H1 (cell line): ENCODE measurements around the gene NR5A2. TPM values are rescaled to one million over a fixed set of nuclear protein-coding genes. Genes with fewer than 3 reads are reported as not detected.

Experiments
- CTCF ChIA-PET: fragments of 300-600 bp; sonication (Branson Sonifier 250); formaldehyde crosslinking; loops from one replicate; lab custom pipeline; 2021; ENCODE audit not compliant: partially characterized antibody; lab: Charles Lee
- POLR2A ChIA-PET: fragments of 300-600 bp; sonication (Branson Sonifier 250); formaldehyde crosslinking; loops from one replicate; lab custom pipeline; 2021; ENCODE audit warnings: inconsistent platforms; ENCODE audit not compliant: partially characterized antibody; lab: Charles Lee
- DNase-seq, 2 experiments: peaks; one replicate each; pipeline versions ENCODE4 v3.0.0 to v3.0.0-alpha.2; 2010 to 2022; ENCODE audit warnings: low spot score in 2 of 2, low read depth in 1 of 2, mixed read lengths in 1 of 2
- FAIRE-seq: peaks from 2 replicates; lab custom pipeline; 2011; peaks lifted over from hg19 to GRCh38; lab: Jason Lieb, UNC
- H2AFZ ChIP-seq: 2 replicates; pipeline ENCODE4 v1.8.1; 2012; ENCODE audit warnings: low read length, inconsistent platforms
- H2AK5ac ChIP-seq: 2 replicates; pipeline ENCODE4 v1.6.1; 2013; ENCODE audit warnings: low read depth, low read length
- H2BK120ac ChIP-seq: replicated peaks from 2 replicates; pipeline ENCODE3; 2013; ENCODE audit warnings: low read depth, low read length, inconsistent platforms
- H2BK12ac ChIP-seq: 2 replicates; pipeline ENCODE4 v1.6.1; 2013; ENCODE audit warnings: low read depth, low read length
- H2BK15ac ChIP-seq: 2 replicates; pipeline ENCODE4 v1.6.1; 2013; ENCODE audit warnings: low read length
- H2BK20ac ChIP-seq: 2 replicates; pipeline ENCODE4 v1.6.1; 2013; ENCODE audit warnings: low read length
- H2BK5ac ChIP-seq: 2 replicates; pipeline ENCODE4 v1.6.1; 2013; ENCODE audit warnings: low read depth, low read length
- H3K14ac ChIP-seq: 2 replicates; pipeline ENCODE4 v1.6.1; 2013; ENCODE audit warnings: inconsistent platforms; ENCODE audit not compliant: insufficient read length
- H3K18ac ChIP-seq: 2 replicates; pipeline ENCODE4 v1.6.1; 2013; ENCODE audit warnings: low read length; ENCODE audit errors: extremely low read depth
- H3K23ac ChIP-seq: 2 replicates; pipeline ENCODE4 v1.6.1; 2013; ENCODE audit warnings: inconsistent platforms; ENCODE audit not compliant: insufficient read length
- H3K23me2 ChIP-seq: 2 replicates; pipeline ENCODE4 v1.6.1; 2013; ENCODE audit warnings: low read depth, low read length
- H3K27ac ChIP-seq: 2 replicates; pipeline ENCODE4 v1.6.1; 2011; ENCODE audit warnings: low read depth, low read length, inconsistent platforms
- H3K27me3 ChIP-seq, 4 experiments: replicated peaks in 1 of 4; 1 replicate in 1 of 4; 2 replicates in 3 of 4; pipeline versions ENCODE4 v1.6.1 to v1.8.1; 2011 to 2013; ENCODE audit warnings: low read length in 3 of 4, mild to moderate bottlenecking in 3 of 4, inconsistent platforms in 2 of 4, mixed read lengths in 2 of 4, moderate library complexity in 1 of 4; ENCODE audit not compliant: control insufficient read depth in 3 of 4, insufficient read depth in 3 of 4; ENCODE audit errors: extremely low read depth in 1 of 4
- H3K36me3 ChIP-seq, 4 experiments: 2 replicates each; pipeline versions ENCODE4 v1.6.1 to v1.8.1; 2011 to 2013; ENCODE audit warnings: mild to moderate bottlenecking in 4 of 4, low read length in 3 of 4, moderate library complexity in 2 of 4, control low read depth in 1 of 4, inconsistent platforms in 1 of 4; ENCODE audit not compliant: insufficient read depth in 4 of 4, control insufficient read depth in 2 of 4
- H3K4ac ChIP-seq: replicated peaks from 2 replicates; pipeline ENCODE3; 2013; ENCODE audit warnings: low read length, low read depth, mixed read lengths, inconsistent platforms; ENCODE audit not compliant: insufficient read length
- H3K4me1 ChIP-seq, 4 experiments: replicated peaks in 1 of 4; 1 replicate in 1 of 4; 2 replicates in 3 of 4; pipeline versions ENCODE4 v1.6.1 to v1.8.1; 2011 to 2013; ENCODE audit warnings: low read length in 3 of 4, inconsistent platforms in 2 of 4, mixed read lengths in 1 of 4; ENCODE audit not compliant: insufficient read depth in 4 of 4, control insufficient read depth in 3 of 4
- H3K4me2 ChIP-seq, 2 experiments: 2 replicates each; pipeline versions ENCODE4 v1.6.1 to v1.8.1; 2011 to 2013; ENCODE audit warnings: low read depth in 2 of 2, low read length in 2 of 2, control low read depth in 1 of 2, inconsistent platforms in 1 of 2, mild to moderate bottlenecking in 1 of 2; ENCODE audit not compliant: insufficient read depth in 1 of 2
- H3K4me3 ChIP-seq, 4 experiments: fragments of 200-600, 300-600 bp in 1 of 4; sonication (generic), shearing (Covaris generic), sonication (Bioruptor Twin) in 1 of 4; 2 replicates each; pipeline versions ENCODE4 v1.5.1 to v1.8.1; 2011 to 2016; ENCODE audit warnings: low read length in 4 of 4, low read depth in 3 of 4, control low read depth in 2 of 4, inconsistent platforms in 2 of 4, mild to moderate bottlenecking in 2 of 4, mixed read lengths in 1 of 4, moderate library complexity in 1 of 4; ENCODE audit not compliant: insufficient read depth in 2 of 4; ENCODE audit errors: extremely low read depth in 1 of 4
- H3K56ac ChIP-seq: replicated peaks from 2 replicates; pipeline ENCODE3; 2013; ENCODE audit warnings: low read depth, mild to moderate bottlenecking, mixed read lengths, low read length, inconsistent platforms; ENCODE audit not compliant: insufficient read length
- H3K79me1 ChIP-seq: 2 replicates; pipeline ENCODE4 v1.6.1; 2013; ENCODE audit warnings: low read depth, low read length, control low read depth
- H3K79me2 ChIP-seq, 2 experiments: 2 replicates each; pipeline versions ENCODE4 v1.6.1 to v1.8.1; 2012 to 2013; ENCODE audit warnings: low read length in 2 of 2, mild to moderate bottlenecking in 2 of 2, inconsistent platforms in 1 of 2; ENCODE audit not compliant: insufficient read depth in 2 of 2, control insufficient read depth in 1 of 2
- H3K9ac ChIP-seq, 4 experiments: replicated peaks in 1 of 4; 1 replicate in 1 of 4; 2 replicates in 3 of 4; pipeline versions ENCODE4 v1.6.1 to v1.8.1; 2011 to 2013; ENCODE audit warnings: low read depth in 3 of 4, low read length in 3 of 4, control low read depth in 2 of 4, mild to moderate bottlenecking in 2 of 4, moderate library complexity in 2 of 4, inconsistent platforms in 1 of 4; ENCODE audit errors: extremely low read depth in 1 of 4
- H3K9me3 ChIP-seq, 2 experiments: 2 replicates each; pipeline versions ENCODE4 v1.6.1 to v1.8.1; 2012 to 2013; ENCODE audit warnings: mild to moderate bottlenecking in 2 of 2, moderate library complexity in 2 of 2, control low read depth in 1 of 2, inconsistent platforms in 1 of 2, low read depth in 1 of 2, low read length in 1 of 2, mixed read lengths in 1 of 2; ENCODE audit not compliant: insufficient read depth in 2 of 2
- H4K20me1 ChIP-seq, 2 experiments: replicated peaks in 1 of 2; 2 replicates each; pipeline versions ENCODE3 to v1.8.1; 2011 to 2013; ENCODE audit warnings: inconsistent platforms in 2 of 2, low read length in 2 of 2, mild to moderate bottlenecking in 1 of 2; ENCODE audit not compliant: insufficient read depth in 2 of 2, control insufficient read depth in 1 of 2
- H4K5ac ChIP-seq: 2 replicates; pipeline ENCODE4 v1.6.1; 2013; ENCODE audit warnings: low read length, low read depth, mixed read lengths, inconsistent platforms; ENCODE audit not compliant: insufficient read length
- H4K8ac ChIP-seq: 2 replicates; pipeline ENCODE4 v1.8.0; 2013; ENCODE audit warnings: mild to moderate bottlenecking, moderate library complexity, low read length, inconsistent platforms; ENCODE audit not compliant: insufficient read depth; ENCODE audit errors: extremely low read depth
- H4K91ac ChIP-seq: replicated peaks from 2 replicates; pipeline ENCODE3; 2013; ENCODE audit warnings: low read length, mixed read lengths, inconsistent platforms; ENCODE audit not compliant: insufficient read length
- POU5F1 ChIP-seq: IDR thresholded peaks from 2 replicates; pipeline ENCODE4 v1.6.1; 2011; ENCODE audit warnings: low read depth, mild to moderate bottlenecking, low read length, moderate library complexity
- WGBS, 2 experiments: shearing (Covaris generic) in 1 of 2; methylation state at CpG; one replicate each; pipeline versions ENCODE4 v1.1.6 to v1.1.7; 2013 to 2015; ENCODE audit warnings: low lambda C conversion rate in 2 of 2, mixed read lengths in 2 of 2, inconsistent platforms in 1 of 2, low coverage in 1 of 2, missing lambda C conversion rate in 1 of 2; ENCODE audit not compliant: insufficient replicate concordance in 2 of 2, insufficient coverage in 1 of 2, insufficient read length in 1 of 2; ENCODE audit errors: extremely low coverage in 1 of 2, missing lambda C conversion rate in 1 of 2; 5-methylcytosine and 5-hydroxymethylcytosine counted together
- polyA plus RNA-seq, 7 experiments: library from polyadenylated mRNA; depleted of rRNA in 3 of 7; stranded (reverse) in 5 of 7; unstranded in 2 of 7; fragments of >200 nt in 5 of 7; fragments of 200-250 nt in 2 of 7; gene quantifications; 1 replicate in 5 of 7; 2 replicates in 1 of 7; 4 replicates in 1 of 7; pipeline versions ENCODE4 v1.2.1 to v1.2.3, GENCODE V29; 2011 to 2013; ENCODE audit warnings: missing spikeins in 2 of 7, mixed read lengths in 2 of 7
- small RNA-seq: library from polyadenylated mRNA; stranded (forward); fragments of <200 nt; extraction: miRNeasy Mini kit (QIAGEN cat#:217004); gene quantifications from one replicate; pipeline ENCODE3, GENCODE V24; 2013; ENCODE audit not compliant: insufficient read depth
- total RNA-seq: library from RNA; stranded (reverse); fragmentation: NEBNext Ultra II Directional; extraction: Animal tissue kit (Norgen Biotek cat#: 25700); gene quantifications from 2 replicates; pipeline ENCODE4 v1.2.1, GENCODE V29; 2021

NR5A2 gene
- total and polyA plus RNA-seq, 2 of the 8 experiments (the other 6 are each of a cell fraction or from before 2014, with no cell fraction given): 1.7 to 11.6 TPM

DNA sequence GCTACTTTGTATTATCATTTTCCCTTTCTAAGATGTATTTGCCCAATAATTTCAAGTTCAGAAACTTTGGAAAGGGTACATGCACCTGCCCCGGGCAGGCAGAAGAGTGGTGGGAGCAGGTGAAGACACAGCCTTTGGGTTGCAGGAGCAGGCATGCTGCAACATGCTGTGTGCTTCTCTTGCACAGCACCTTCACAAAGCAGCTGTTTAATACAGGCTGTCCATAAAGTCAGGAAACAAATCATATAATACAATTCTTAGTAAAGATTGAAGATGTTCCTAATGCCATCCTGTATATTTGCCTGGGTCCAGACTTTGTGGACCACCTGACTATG, 199.4 kb downstream of the NR5A2 start:
- H4K5ac ChIP-seq: no peak overlapping the region
- 89% methylated on average over 1 of the region's 1 CpG; no CpG with 5 or more reads in 1 of the 2 experiments for WGBS, 2 experiments
- peak overlapping the region; percentile 4; the same call in 1 of the 2 replicates for H3K18ac ChIP-seq
- H3K27ac ChIP-seq: no peak overlapping the region
- H4K8ac ChIP-seq: no peak overlapping the region
- H3K9me3 ChIP-seq: no peaks in the 10 kb centered on the region
- 0 out of 2 replicates have a peak overlapping the region, but pooled peaks have one; percentile 65 for H2AK5ac ChIP-seq
- no peak overlapping the region for H2BK12ac ChIP-seq
- DNase-seq (no peak), FAIRE-seq (no peak)
- no peak for TF ChIP-seq POU5F1
- H3K4me1 ChIP-seq: peaks cover 2 to 17% (median 14%) of the 10 kb centered on the region in 4 experiments
- ChIA-PET POLR2A (no interaction called here), CTCF (no interaction called here)
- H3K79me1 ChIP-seq: no peaks in the 10 kb centered on the region
- no peak overlapping the region for H3K23ac ChIP-seq
- no peaks in the 10 kb centered on the region for H3K79me2 ChIP-seq
- H3K14ac ChIP-seq: no peak overlapping the region
- peak overlapping the region; percentile 73; the same call in 1 of the 2 replicates for H2BK5ac ChIP-seq
- peak overlapping the region; percentile 37 to 53; a peak in 2 of 4 replicates for H3K4me2 ChIP-seq
- H2BK20ac ChIP-seq: no peak overlapping the region
- H3K23me2 ChIP-seq: no peaks in the 10 kb centered on the region; the same call in 1 of the 2 replicates
- H2BK120ac ChIP-seq: peak overlapping the region; percentile 72
- H4K20me1 ChIP-seq: no peaks in the 10 kb centered on the region
- 0 out of 2 replicates have a peak overlapping the region, but pooled peaks have one; percentile 6 for H2BK15ac ChIP-seq
- peak overlapping the region; percentile 67 for H4K91ac ChIP-seq
- H3K4ac ChIP-seq: no peak overlapping the region
- H3K4me3 ChIP-seq: 0 out of 8 replicates have a peak overlapping the region, but pooled peaks of 1 of the 4 experiments have one; percentile 1
- no peak overlapping the region; a peak in 1 of 7 replicates for H3K9ac ChIP-seq
- no peak overlapping the region for H3K56ac ChIP-seq
- no peaks in the 10 kb centered on the region for H3K27me3 ChIP-seq
- H2AFZ ChIP-seq: no peak overlapping the region
- H3K36me3 ChIP-seq: no peaks in the 10 kb centered on the region

Small RNA genes within 50 kb of the gene (small RNA-seq; reads per million reads assigned to genes)
- gene RNU6-570P (not detected), gene RNU6-609P (not detected), gene RNU6-716P (not detected)
